ENCODE data around the gene PRPF31.

- TF ChIP-seq, protein P1, sequence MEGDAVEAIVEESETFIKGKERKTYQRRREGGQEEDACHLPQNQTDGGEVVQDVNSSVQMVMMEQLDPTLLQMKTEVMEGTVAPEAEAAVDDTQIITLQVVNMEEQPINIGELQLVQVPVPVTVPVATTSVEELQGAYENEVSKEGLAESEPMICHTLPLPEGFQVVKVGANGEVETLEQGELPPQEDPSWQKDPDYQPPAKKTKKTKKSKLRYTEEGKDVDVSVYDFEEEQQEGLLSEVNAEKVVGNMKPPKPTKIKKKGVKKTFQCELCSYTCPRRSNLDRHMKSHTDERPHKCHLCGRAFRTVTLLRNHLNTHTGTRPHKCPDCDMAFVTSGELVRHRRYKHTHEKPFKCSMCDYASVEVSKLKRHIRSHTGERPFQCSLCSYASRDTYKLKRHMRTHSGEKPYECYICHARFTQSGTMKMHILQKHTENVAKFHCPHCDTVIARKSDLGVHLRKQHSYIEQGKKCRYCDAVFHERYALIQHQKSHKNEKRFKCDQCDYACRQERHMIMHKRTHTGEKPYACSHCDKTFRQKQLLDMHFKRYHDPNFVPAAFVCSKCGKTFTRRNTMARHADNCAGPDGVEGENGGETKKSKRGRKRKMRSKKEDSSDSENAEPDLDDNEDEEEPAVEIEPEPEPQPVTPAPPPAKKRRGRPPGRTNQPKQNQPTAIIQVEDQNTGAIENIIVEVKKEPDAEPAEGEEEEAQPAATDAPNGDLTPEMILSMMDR (IDR thresholded peaks at IDR 0.05): no peak
- TF ChIP-seq POLR2A (IDR thresholded peaks at IDR 0.05): peak in 1 of 2 donors; percentile 14
These were observed 40.1 kb downstream of the PRPF31 start for GRCh38 chr19:54155694-54156093.

Data from thyroid gland (tissue), 4 donors.